Embryonic facial prominence (tissue), 1 donor: ENCODE results near the gene ANGPTL3.
"Not testable (repeated sequence)": the region's sequence is repeated elsewhere in the genome, so short reads cannot be mapped to it uniquely, and the experiment has no call there.

ENCODE experiments used
- DNase-seq: peaks from one replicate; pipeline ENCODE4 v3.0.0-alpha.2; 2016; ENCODE audit errors: extremely low spot score

Gene ANGPTL3, protein sequence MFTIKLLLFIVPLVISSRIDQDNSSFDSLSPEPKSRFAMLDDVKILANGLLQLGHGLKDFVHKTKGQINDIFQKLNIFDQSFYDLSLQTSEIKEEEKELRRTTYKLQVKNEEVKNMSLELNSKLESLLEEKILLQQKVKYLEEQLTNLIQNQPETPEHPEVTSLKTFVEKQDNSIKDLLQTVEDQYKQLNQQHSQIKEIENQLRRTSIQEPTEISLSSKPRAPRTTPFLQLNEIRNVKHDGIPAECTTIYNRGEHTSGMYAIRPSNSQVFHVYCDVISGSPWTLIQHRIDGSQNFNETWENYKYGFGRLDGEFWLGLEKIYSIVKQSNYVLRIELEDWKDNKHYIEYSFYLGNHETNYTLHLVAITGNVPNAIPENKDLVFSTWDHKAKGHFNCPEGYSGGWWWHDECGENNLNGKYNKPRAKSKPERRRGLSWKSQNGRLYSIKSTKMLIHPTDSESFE

DNA sequence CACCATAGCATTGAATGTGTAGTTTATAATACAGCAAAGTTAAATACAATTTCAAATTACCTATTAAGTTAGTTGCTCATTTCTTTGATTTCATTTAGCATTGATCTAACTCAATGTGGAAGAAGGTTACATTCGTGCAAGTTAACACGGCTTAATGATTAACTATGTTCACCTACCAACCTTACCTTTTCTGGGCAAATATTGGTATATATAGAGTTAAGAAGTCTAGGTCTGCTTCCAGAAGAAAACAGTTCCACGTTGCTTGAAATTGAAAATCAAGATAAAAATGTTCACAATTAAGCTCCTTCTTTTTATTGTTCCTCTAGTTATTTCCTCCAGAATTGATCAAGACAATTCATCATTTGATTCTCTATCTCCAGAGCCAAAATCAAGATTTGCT lies at the start of gene ANGPTL3:
TSS of gene ANGPTL3 (plus strand) at position 240 of the 400 bp plus-strand sequence. CDS start at position 287, 47 bp downstream.
- no peak for DNase-seq

DNA sequence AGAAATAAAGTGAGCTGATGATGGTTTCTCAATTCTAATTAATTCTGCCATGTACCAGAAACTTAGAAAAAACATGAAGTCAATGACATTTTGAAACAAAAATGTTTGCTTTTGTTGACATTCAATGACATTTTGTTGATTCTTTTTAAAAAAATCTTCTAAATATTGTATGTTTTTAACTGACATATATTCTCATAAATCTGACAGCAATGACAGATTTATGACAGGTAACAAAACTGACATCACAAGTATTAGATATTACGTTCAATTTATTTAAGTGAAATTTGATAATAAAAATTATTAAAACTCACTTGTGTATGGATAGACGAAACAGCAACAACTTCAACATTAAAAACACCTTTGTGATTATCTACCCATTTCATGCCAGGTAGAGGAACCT lies 36.0 kb upstream of the ANGPTL3 start:
- DNase-seq, result no peak

- not testable (repeated sequence) for DNase-seq
These were observed 30.1 kb upstream of the ANGPTL3 start for GRCh38 chr1:62567182-62567581.

DNA sequence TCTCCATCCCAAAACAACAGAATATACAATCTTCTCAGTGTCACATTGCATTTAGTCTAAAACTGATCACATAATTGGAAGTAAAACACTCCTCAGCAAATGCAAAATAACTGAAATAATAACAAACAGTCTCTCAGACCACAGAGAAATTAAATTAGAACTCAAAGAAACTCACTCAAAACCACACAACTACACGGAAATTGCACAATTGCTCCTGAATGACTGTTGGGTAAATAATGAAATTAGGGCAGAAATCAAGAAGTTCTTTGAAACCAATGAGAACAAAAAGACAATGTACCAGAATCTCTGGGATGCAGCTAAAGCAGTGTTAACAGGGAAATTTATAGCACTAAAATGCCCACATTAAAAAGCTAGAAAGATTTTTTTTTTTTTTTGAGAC lies 29.4 kb upstream of the ANGPTL3 start:
- not testable (repeated sequence) for DNase-seq

DNA sequence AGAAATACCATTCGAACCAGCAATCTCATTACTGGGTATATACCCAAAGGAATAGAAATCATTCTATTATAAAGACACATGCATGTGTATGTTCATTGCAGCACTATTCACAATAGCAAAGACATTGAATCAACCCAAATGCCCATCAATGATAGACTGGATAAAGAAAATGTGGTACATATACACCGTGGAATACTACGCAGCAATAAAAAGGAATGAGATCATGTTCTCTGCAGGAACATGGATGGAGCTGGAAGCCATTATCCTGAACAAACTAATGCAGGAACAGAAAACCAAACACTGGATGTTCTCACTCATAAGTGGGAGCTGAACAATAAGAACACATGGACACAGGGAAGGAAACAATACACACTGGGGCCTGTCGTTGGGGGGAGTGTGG lies 25.8 kb upstream of the ANGPTL3 start:
- DNase-seq, result not testable (repeated sequence)

DNA sequence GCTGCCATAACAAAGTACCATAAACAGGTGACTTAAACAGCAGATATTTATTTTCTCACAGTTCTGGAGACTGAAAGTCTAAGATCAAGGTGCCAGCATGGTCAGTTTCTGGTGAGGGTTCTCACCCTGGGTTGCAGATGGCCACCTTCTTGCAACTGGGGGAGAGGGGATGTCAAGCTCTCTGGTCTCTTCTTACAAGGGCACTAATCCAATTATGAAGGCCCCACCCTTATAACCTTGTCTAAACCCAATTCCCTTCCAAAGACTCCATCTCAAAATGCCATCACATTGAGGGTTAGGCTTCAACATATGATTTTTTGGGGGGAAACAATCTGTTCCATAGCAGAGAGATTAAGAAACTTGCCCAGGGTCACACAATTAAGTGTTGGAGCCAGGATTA lies 24.8 kb upstream of the ANGPTL3 start:
- no peak for DNase-seq

DNA sequence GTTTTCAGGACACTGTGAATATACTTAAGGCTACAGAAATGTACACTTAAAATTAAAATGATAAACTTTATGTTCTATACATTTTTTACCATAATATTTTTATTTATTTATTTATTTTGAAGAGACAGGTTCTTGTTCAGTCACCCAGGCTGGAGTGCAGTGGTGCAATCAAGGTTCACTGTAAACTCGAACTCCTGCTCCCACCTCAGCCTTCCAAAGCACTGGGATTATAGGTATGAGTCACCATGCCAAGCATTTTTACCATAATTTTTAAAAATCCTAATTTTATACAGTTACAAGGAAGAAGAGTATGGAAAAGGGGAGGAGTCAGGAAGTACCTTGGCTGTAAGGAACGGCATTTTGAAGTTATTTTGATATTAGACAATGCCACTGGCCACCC lies 23.6 kb upstream of the ANGPTL3 start:
- no peak for DNase-seq

DNA sequence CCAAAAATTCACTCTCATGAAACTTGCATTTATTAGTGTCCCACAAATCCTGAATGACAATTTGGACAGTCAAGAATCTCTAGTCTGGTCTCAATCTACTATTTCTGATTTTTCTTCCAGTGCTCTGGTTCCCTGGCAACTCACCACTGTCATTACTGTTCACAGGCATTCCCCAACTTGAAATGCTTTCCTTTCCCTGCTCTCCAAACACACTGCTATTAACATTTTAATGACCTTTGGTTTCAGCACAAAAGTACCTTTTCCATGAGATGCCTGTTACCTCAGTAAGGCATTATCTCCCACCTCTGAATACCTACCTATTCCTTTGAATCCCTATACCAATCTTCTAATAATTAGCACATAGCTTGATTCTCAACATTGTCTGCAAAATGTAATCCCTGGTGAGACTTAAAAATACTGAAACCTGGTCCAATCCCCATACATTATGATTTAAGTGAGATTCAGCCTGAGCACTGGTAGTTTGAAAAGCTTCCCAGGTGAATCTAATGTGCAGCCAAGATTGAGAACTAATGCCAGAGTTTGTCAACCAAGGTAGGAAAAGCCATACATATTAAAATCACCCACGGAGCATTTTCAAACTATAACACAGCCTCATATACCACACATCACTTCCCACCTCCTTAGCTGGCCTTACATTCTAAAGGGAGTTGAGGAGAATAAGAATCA lies 11.7 kb upstream of the ANGPTL3 start:
- no peak for DNase-seq

GRCh38 chr1:62588000-62588399 lies 9.3 kb upstream of the ANGPTL3 start:
- no peak for DNase-seq

DNA sequence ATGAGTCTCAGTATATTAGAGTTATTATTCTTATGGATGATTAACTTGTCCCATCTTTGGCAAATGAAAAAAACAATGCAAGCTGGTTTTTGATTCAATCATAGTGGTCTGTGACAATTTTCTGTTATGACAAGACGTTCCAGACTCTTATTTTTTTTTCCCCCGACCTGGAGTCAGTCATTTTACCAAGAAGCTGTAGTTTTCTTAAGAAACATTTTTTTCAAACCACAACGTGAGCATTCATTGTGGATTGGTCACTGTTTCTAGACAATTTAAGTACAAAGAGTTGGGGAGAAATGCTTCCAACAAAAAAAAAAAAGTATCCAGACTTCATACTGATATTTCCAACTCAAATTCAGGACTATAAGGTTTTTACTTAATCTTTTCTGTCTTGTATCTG lies 8.0 kb upstream of the ANGPTL3 start:
- no peak for DNase-seq

DNA sequence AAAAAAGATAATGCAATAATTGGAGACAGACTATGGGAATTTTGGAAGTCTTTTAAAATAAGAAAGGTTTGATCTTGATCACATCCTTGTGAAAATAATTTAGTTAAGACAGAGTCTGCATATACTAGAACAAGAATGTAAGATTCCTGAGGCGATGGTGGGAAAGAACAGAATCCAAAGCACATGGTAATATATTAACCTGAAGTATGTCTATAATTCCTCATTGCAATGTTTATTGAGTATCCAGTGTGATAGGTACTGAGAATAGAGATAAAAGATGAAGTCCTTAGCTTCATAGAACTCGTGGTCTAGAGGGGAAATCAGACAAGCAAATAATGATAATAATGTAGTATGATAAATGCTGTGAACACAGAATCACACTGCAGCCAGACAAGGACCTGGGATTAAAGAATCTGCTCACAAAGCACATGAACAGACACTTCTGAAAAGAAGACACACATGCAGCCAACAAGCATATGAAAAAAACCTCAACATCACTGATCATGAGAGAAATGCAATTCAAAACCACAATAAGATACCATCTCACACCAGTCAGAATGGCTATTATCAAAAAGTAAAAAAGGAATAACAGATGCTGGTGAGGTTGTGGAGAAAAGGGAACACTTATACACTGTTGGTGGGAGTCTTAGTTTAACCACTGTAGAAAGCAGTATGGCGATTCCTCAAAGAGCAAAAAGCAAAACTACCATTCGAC lies 6.9 kb upstream of the ANGPTL3 start:
- no peak for DNase-seq

DNA sequence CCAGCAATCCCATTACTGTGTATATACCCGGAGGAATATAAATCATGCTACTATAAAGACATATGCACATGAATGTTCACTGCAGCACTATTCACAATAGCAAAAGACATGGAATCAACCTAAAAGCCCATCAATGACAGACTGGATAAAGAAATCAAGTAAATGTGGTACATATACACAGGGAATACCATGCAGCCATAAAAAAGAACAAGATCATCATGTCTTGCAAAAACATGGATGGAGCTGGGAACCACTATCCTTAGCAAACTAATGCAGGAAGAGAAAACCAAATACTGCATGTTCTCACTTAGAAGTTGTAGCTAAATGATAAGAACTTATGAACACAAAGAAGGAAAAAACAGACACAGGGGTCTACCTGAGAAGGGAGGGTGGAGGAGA lies 6.4 kb upstream of the ANGPTL3 start:
- DNase-seq, result no peak

DNA sequence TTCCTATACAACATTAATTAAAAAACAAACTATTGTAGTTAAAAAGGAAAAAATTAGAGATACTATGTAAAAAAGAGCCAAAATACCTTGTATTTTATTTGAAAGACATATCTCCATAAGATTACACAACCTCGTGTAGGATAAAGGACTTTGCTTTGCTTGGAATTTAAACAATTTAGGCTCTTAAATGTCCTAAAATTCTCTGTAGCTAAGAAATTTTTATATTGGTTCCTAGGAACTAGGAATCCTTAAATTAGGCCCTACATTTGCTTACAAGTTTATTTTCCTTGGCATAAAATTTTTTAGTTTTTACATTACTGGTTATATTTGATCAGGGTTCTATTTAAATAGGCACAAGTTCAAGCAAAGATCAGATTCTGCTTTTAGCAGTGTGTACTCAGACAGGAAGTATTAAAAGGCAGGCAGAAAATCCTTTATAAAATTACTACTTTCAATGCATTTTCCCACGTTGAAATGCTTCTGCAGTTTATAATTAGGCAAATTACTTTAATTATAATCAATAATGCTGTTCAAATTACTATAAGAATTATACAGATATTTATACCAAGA lies 3.4 kb upstream of the ANGPTL3 start:
- DNase-seq, result no peak

- DNase-seq, result no peak
These were observed 1.7 kb upstream of the ANGPTL3 start for GRCh38 chr1:62595647-62596046.

GRCh38 chr1:62599044-62599443 lies 1.7 kb downstream of the ANGPTL3 start:
- no peak for DNase-seq

DNA sequence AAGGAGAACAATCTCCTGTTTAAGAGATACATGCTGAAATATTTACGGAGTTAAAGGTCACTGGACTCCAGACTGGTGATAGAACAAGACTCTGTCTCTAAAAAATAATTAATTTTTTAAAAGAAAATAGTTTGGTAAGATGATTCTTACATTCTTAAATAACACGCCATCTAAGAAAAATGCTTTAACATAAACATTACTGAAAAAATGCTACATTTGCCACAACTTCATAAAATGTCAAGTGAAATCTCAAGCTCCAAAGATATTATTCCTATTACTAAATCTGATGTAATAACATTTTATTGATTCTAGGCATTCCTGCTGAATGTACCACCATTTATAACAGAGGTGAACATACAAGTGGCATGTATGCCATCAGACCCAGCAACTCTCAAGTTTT lies 4.1 kb downstream of the ANGPTL3 start:
- no peak for DNase-seq

GRCh38 chr1:62608905-62609304 lies 11.6 kb downstream of the ANGPTL3 start:
- DNase-seq, result no peak

DNA sequence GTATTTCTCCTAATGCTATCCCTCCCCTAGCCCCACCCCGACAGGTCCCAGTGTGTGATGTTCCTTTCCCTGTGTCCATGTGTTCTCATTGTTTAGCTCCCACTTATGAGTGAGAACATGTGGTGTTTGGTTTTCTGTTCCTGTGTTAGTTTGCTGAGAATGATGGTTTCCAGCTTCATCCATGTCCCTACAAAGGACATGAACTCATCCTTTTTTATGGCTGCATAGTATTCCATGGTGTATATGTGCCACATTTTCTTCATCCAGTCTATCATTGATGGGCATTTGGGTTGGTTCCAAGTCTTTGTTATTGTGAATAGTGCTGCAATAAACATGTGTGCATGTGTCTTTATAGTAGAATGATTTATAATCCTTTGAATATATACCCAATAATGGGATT lies 13.3 kb downstream of the ANGPTL3 start:
- not testable (repeated sequence) for DNase-seq

- DNase-seq, result no peak
These were observed 15.4 kb downstream of the ANGPTL3 start for GRCh38 chr1:62612770-62613169.

DNA sequence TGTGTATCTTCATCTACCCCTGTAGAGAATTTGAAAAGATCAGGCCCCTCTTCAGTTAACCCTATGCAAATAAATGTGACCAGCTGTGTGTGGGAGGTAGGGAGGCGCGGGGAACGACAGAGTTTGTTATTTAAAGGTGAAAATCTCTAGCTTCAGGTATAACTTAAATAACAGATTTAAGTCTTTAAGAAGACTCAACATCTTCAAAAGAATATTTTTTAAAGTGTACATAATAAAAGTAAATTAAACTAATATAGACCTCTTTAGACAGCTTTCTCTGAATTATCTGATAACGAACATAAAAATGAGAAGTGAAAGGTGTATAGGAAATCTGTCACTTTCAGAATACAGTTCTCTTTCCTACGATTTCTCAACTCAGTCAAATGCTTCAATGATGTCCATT lies 16.0 kb downstream of the ANGPTL3 start:
- no peak for DNase-seq

DNA sequence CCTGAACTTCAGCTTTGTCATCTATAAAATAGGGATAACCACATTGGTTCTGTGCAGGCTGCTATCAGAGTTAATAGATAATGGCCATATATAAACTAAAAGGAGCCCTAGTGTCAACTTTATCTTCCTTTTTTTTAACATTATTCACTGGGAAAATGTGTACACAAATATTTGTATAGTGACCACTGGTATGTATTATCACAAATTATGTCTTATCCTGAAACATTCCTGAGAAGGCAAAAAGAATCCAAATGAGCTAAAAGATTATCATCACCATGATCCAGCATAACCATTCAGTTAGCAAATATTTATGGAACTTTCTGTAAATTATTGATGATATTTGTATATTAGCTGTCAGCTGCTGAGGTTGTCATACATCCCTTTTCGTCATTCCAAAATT lies 16.6 kb downstream of the ANGPTL3 start:
- no peak for DNase-seq

DNA sequence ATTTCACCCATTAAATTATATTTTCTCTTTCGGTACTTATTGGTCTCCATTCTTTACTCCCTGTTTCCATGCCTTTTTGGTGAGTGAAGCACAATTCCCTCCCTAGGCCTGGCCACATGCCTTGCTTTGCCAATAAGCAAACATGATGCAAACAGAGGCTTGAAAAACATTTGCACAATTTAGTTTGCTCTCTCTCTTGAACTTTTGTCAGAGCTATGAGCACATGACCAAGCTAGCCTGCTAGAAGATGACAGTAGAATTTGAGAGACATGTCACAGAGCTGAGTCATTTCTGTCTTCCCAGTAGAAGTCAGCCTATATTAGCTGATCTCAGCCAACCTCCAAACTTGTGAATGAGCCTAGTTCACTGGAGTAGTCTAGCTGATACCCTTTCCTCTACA lies 24.6 kb downstream of the ANGPTL3 start:
- DNase-seq, result no peak
